Measurements from ENCODE around the gene IFNAR1. TPM values are rescaled to one million over a fixed set of nuclear protein-coding genes. Genes with fewer than 3 reads are reported as not detected.

The IFNAR1 gene
- total and polyA plus RNA-seq, 9 of the 15 experiments (the other 6 are each of a cell fraction or from before 2014, with no cell fraction given), result 8.6 to 31.8 (median 14.8) TPM

GRCh38 chr21:33334191-33334590, 9.4 kb downstream of the IFNAR1 start (continued):
- TF ChIP-seq CHAMP1 (IDR thresholded peaks at IDR 0.05) (no peak), EGR1 (conservative IDR thresholded peaks at IDR 0.05) (no peak), NFATC3 (IDR thresholded peaks at IDR 0.05) (no peak), HNRNPK (IDR thresholded peaks at IDR 0.05; ENCODE audit: low read depth, low read length, poor library complexity, severe bottlenecking) (no peak), SRF (CRISPR knock-in tag; IDR thresholded peaks at IDR 0.05) (no peak), NUFIP1 (IDR thresholded peaks at IDR 0.05; ENCODE audit: partially characterized antibody) (no peak)

- H3K27ac ChIP-seq (ENCODE audit: extremely low read depth, low read depth, low read length), result no peak overlapping the region
- no peak for FAIRE-seq
- no peak overlapping the region for H3K9ac ChIP-seq (ENCODE audit: insufficient read depth in 1 of 2, low read depth in 2 of 2, low read length in 2 of 2)
- no peaks in the 10 kb centered on the region for H3K9me1 ChIP-seq (ENCODE audit: control insufficient read depth, insufficient read depth, low read length)
- H3K4me3 ChIP-seq, result no peak overlapping the region
- 82% methylated on average over 2 of the region's 2 CpGs for WGBS (ENCODE audit: insufficient coverage, low coverage, missing lambda C conversion rate)
- no peak for DNase-seq (ENCODE audit: extremely low read depth in 1 of 4, low spot score in 3 of 4)
- H3K9me3 ChIP-seq (replicated peaks; ENCODE audit: control insufficient read depth, insufficient read depth, low read depth, low read length), result peaks cover 9% of the 10 kb centered on the region; the same call in 1 of the 2 replicates
- intact Hi-C loops (cut with micrococcal nuclease), result no loop called here
- no peak overlapping the region for H2AFZ ChIP-seq (ENCODE audit: low read depth, low read length)
- peaks cover 4 to 18% of the 10 kb centered on the region in 2 experiments; a peak in 4 of 5 replicates for H3K4me1 ChIP-seq (replicated peaks in 1 of 2; ENCODE audit: control insufficient read depth in 2 of 2, insufficient read depth in 2 of 2, low read length in 2 of 2)
- in situ Hi-C loops (cut with MboI), result no loop called here
- no peak for TF ChIP-seq VEZF1 (CRISPR knock-in tag; IDR thresholded peaks at IDR 0.05)
- TF ChIP-seq ZNF75A (CRISPR knock-in tag; IDR thresholded peaks at IDR 0.05), result peak; percentile 65; the same call in 1 of the 2 replicates
- no peak for TF ChIP-seq LARP7 (IDR thresholded peaks at IDR 0.05)
- peak; percentile 41; the same call in 1 of the 2 replicates for TF ChIP-seq IRF2 (CRISPR knock-in tag; IDR thresholded peaks at IDR 0.05)
- no peak for TF ChIP-seq ZNF449 (CRISPR knock-in tag; IDR thresholded peaks at IDR 0.05)
- no peak for TF ChIP-seq ZNF408 (CRISPR knock-in tag; IDR thresholded peaks at IDR 0.05; ENCODE audit: low read depth)
- TF ChIP-seq ATF3 (IDR thresholded peaks at IDR 0.05), result peak; percentile 55; the same call in 1 of the 2 replicates
- no peak for TF ChIP-seq ATF3 (CRISPR knock-in tag; conservative IDR thresholded peaks at IDR 0.05)
- TF ChIP-seq TGIF2 (CRISPR knock-in tag; IDR thresholded peaks at IDR 0.05), result no peak
- no peak overlapping the region for H3K4me2 ChIP-seq (ENCODE audit: insufficient read depth, low read length)
- ChIA-PET POLR2A (interaction anchor here (1.3 to 1.9 kb wide), 3 partner anchors 10 to 14 kb away, joined by 4 to 13 read pairs (median 6); partner anchors contain the start of gene IFNAR1), CTCF (ENCODE audit: low intra/inter-chr PET ratio) (no interaction called here)
- BruUV-seq (replicated peaks), result no TSS peak
- H3K79me2 ChIP-seq (ENCODE audit: control insufficient read depth, insufficient read depth, low read length), result peaks cover 39% of the 10 kb centered on the region
- ATAC-seq, result no peak
- peaks cover 34% of the 10 kb centered on the region for H3K36me3 ChIP-seq (ENCODE audit: control insufficient read depth, insufficient read depth, low read length)
- no peaks in the 10 kb centered on the region for H4K20me1 ChIP-seq (replicated peaks; ENCODE audit: control insufficient read depth, insufficient read depth, low read length)
- no peaks in the 10 kb centered on the region for H3K27me3 ChIP-seq (ENCODE audit: control insufficient read depth in 2 of 2, insufficient read depth in 2 of 2, low read length in 2 of 2)
Measured at GRCh38 chr21:33334824-33335223, 10.1 kb downstream of the IFNAR1 start.
